HG02970 (cell line): Measurements from ENCODE around the gene PRRC2B.
"Not testable (repeated sequence)": the region's sequence is repeated elsewhere in the genome, so short reads cannot be mapped to it uniquely, and the experiment has no call there.

Source experiments
- ATAC-seq: cut with Tn5 transposase; IDR thresholded peaks from one replicate; pipeline ENCODE4 v1.9.1; 2021; ENCODE audit warnings: mild to moderate bottlenecking, moderate library complexity, moderate number of reproducible peaks; ENCODE audit not compliant: unreplicated experiment, low FRiP score

The PRRC2B gene

GRCh38 chr9:131432597-131433301, 38.9 kb downstream of the PRRC2B start:
- ATAC-seq = no peak

- no peak for ATAC-seq
Measured at GRCh38 chr9:131433302-131433854, 39.5 kb downstream of the PRRC2B start.

- no peak for ATAC-seq
Measured at GRCh38 chr9:131434673-131435072, 40.8 kb downstream of the PRRC2B start.

- no peak for ATAC-seq
Measured at GRCh38 chr9:131436376-131436775, 42.5 kb downstream of the PRRC2B start.

GRCh38 chr9:131436865-131437271, 43.0 kb downstream of the PRRC2B start:
- no peak for ATAC-seq

GRCh38 chr9:131438190-131438589, 44.3 kb downstream of the PRRC2B start:
- no peak for ATAC-seq

GRCh38 chr9:131439224-131439623, 45.3 kb downstream of the PRRC2B start:
- no peak for ATAC-seq

GRCh38 chr9:131441441-131441840, 47.6 kb downstream of the PRRC2B start:
- no peak for ATAC-seq

- ATAC-seq = no peak
Measured at GRCh38 chr9:131442351-131442750, 48.5 kb downstream of the PRRC2B start.

GRCh38 chr9:131443648-131444047, 49.8 kb downstream of the PRRC2B start:
- ATAC-seq = no peak

GRCh38 chr9:131446276-131446675, 52.4 kb downstream of the PRRC2B start:
- ATAC-seq = no peak

- no peak for ATAC-seq
Measured at GRCh38 chr9:131447148-131447547, 53.3 kb downstream of the PRRC2B start.

GRCh38 chr9:131447600-131447999, 53.7 kb downstream of the PRRC2B start:
- ATAC-seq = no peak

GRCh38 chr9:131448818-131449217, 54.9 kb downstream of the PRRC2B start:
- ATAC-seq = no peak

- ATAC-seq = no peak
Measured at GRCh38 chr9:131449276-131449675, 55.4 kb downstream of the PRRC2B start.

- ATAC-seq = no peak
Measured at GRCh38 chr9:131454028-131454427, 60.1 kb downstream of the PRRC2B start.

- not testable (repeated sequence) for ATAC-seq
Measured at GRCh38 chr9:131455655-131456054, 61.8 kb downstream of the PRRC2B start.

GRCh38 chr9:131457746-131458145, 63.9 kb downstream of the PRRC2B start:
- ATAC-seq = no peak

- no peak for ATAC-seq
Measured at GRCh38 chr9:131459056-131459455, 65.2 kb downstream of the PRRC2B start.

- ATAC-seq = no peak
Measured at GRCh38 chr9:131461166-131461565, 67.3 kb downstream of the PRRC2B start.

GRCh38 chr9:131464354-131465000, 70.6 kb downstream of the PRRC2B start:
- ATAC-seq = no peak

GRCh38 chr9:131465401-131465800, 71.5 kb downstream of the PRRC2B start:
- no peak for ATAC-seq
